A673 (cell line): Measurements from ENCODE around the gene HOXD3. TPM values are rescaled to one million over a fixed set of nuclear protein-coding genes. Genes with fewer than 3 reads are reported as not detected.

Experiments used
- BruUV-seq: library from RNA; stranded (reverse); fragments of 400-500 nt; replicated peaks from 2 replicates; lab custom pipeline; 2021; lab: Mats Ljungman, UMichigan
- CTCF ChIA-PET: fragments of 300-600 bp; sonication (Branson Sonifier 250); formaldehyde crosslinking; loops from one replicate; lab custom pipeline; 2022; ENCODE audit warnings: antibody characterized with exemption; lab: Charles Lee
- POLR2A ChIA-PET: fragments of 300-600 bp; sonication (Branson Sonifier 250); formaldehyde crosslinking; loops from one replicate; lab custom pipeline; 2022; ENCODE audit warnings: antibody characterized with exemption; ENCODE audit not compliant: low non-redundant PET; lab: Charles Lee
- DNase-seq: peaks from one replicate; pipeline ENCODE4 v3.0.0-alpha.2; 2015; ENCODE audit warnings: low spot score
- H3K27ac ChIP-seq: fragments of 200-600 bp; sonication (generic); 2 replicates; pipeline ENCODE4 v1.5.1; 2016; ENCODE audit warnings: mixed run types, low read depth, mild to moderate bottlenecking, mixed read lengths, antibody characterized with exemption, low read length; ENCODE audit not compliant: poor library complexity, severe bottlenecking
- H3K27me3 ChIP-seq: fragments of 200-600 bp; sonication (generic); replicated peaks from 2 replicates; pipeline ENCODE4 v1.6.1; 2017; ENCODE audit warnings: mixed run types, low read depth, mild to moderate bottlenecking, mixed read lengths, antibody characterized with exemption, low read length; ENCODE audit not compliant: insufficient read depth, poor library complexity
- H3K36me3 ChIP-seq: fragments of 200-600 bp; sonication (generic); 2 replicates; pipeline ENCODE4 v1.6.1; 2016; ENCODE audit warnings: mixed run types, mild to moderate bottlenecking, mixed read lengths, antibody characterized with exemption, low read length; ENCODE audit not compliant: insufficient read depth, poor library complexity, severe bottlenecking
- H3K4me1 ChIP-seq: fragments of 200-600 bp; sonication (generic); 2 replicates; pipeline ENCODE4 v1.6.1; 2017; ENCODE audit warnings: mixed run types, mild to moderate bottlenecking, mixed read lengths, antibody characterized with exemption, low read length; ENCODE audit not compliant: insufficient read depth, poor library complexity, severe bottlenecking
- H3K4me3 ChIP-seq: fragments of 200-600 bp; sonication (generic); 2 replicates; pipeline ENCODE4 v1.5.1; 2016; ENCODE audit warnings: low read depth, mixed run types, mild to moderate bottlenecking, mixed read lengths, low read length; ENCODE audit not compliant: poor library complexity, severe bottlenecking
- H3K9me3 ChIP-seq: fragments of 200-600 bp; sonication (generic); 2 replicates; pipeline ENCODE4 v1.6.1; 2016; ENCODE audit warnings: mixed run types, low read depth, mild to moderate bottlenecking, mixed read lengths, antibody characterized with exemption, low read length; ENCODE audit not compliant: poor library complexity, severe bottlenecking
- CTCF ChIP-seq: fragments of 300-800, 200-600 bp; sonication (generic); conservative IDR thresholded peaks from 2 replicates; pipeline ENCODE4 v1.5.1; 2017; ENCODE audit warnings: low read depth, mild to moderate bottlenecking, antibody characterized with exemption, low read length, moderate library complexity, mixed read lengths
- EZH2 ChIP-seq: fragments of 200-600 bp; sonication (generic); IDR thresholded peaks from 2 replicates; pipeline ENCODE4 v1.6.1; 2017; ENCODE audit warnings: borderline replicate concordance, low read depth, mild to moderate bottlenecking, mixed read lengths, antibody characterized with exemption, low read length; ENCODE audit not compliant: poor library complexity, severe bottlenecking
- intact Hi-C: fragments of 100-400 bp; cut with micrococcal nuclease; formaldehyde crosslinking; loops from one replicate; pipeline ENCODE4 v1.10.0; 2022; ENCODE audit not compliant: unreplicated experiment
- total RNA-seq: library from RNA; stranded (reverse); gene quantifications from 2 replicates; pipeline ENCODE4 v1.2.3, GENCODE V29; 2021

The HOXD3 gene
- total RNA-seq, 1 experiment from 2014 or later: 41.3 TPM

DNA sequence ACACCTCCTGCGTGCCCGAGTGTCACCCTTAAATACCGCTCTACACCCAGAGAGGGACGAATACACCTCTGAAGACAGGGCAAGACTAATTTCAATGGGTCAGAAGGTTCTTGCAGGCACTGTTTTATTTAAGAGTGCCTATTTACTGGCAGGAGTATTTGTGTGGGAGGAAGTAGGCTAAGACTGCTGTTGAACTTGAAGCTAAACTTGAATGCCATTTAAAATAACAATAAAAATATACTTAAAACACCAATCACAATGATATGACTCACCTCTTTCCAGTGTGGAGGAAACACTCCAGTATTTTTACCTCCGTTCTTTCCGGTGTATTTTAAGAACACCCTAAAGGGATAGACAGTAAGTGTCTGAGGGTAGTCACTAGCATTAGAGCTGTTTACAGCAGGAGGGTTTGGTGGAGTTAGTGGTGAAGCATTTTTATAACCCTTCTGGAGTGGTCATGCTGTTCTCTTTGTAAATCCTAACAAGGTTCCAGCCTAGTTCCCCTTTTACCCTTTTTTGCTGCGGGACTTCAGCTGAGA lies 21.7 kb downstream of the HOXD3 start:
- H3K4me3 ChIP-seq: peak overlapping the region; percentile 50
- no peaks in the 10 kb centered on the region for H3K9me3 ChIP-seq
- H3K27ac ChIP-seq: no peak overlapping the region
- POLR2A ChIA-PET: no interaction called here
- CTCF ChIA-PET: interaction anchor here (1.6 kb wide), 1 partner anchor 276 kb away, joined by 3 read pairs; no protein-coding TSS in a partner anchor
- H3K36me3 ChIP-seq: no peaks in the 10 kb centered on the region
- TF ChIP-seq CTCF (no peak), EZH2 (no peak)
- intact Hi-C loops: no loop called here
- peaks cover 24% of the 10 kb centered on the region for H3K4me1 ChIP-seq
- no peak for DNase-seq
- no TSS peak for BruUV-seq
- H3K27me3 ChIP-seq: no peaks in the 10 kb centered on the region

- intact Hi-C loops: no loop called here
- POLR2A ChIA-PET: no interaction called here
- DNase-seq: no peak
- H3K9me3 ChIP-seq: no peaks in the 10 kb centered on the region
- no peaks in the 10 kb centered on the region for H3K27me3 ChIP-seq
- no peaks in the 10 kb centered on the region for H3K4me1 ChIP-seq
- H3K36me3 ChIP-seq: no peaks in the 10 kb centered on the region
- CTCF ChIA-PET: no interaction called here
- H3K4me3 ChIP-seq: no peak overlapping the region
- BruUV-seq: no TSS peak
- no peak overlapping the region for H3K27ac ChIP-seq
- no peak for TF ChIP-seq EZH2
- TF ChIP-seq CTCF: no peak
Measured at GRCh38 chr2:176181551-176181950, 24.4 kb downstream of the HOXD3 start.

DNA sequence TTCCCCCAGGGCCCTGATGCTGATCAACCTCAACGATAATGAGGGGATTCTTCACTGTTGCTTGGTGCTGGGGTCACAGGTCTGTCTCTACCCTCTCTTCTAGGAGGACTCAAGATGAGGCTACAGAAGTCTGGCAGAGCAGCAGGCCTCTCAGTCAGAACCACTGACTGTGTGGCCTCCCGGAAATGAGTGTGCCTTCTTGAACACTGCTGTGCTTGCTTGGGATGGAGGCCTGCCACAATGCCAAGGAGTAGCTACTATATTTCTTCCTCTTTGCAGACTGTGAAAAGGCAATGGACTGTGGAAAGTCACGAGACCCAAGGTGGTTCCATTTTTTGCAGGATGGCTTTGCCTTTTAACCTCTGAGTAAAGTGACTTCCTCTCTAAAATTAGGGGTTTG lies 25.6 kb downstream of the HOXD3 start:
- ChIA-PET POLR2A (no interaction called here), CTCF (no interaction called here)
- Histone ChIP-seq H3K4me3 (no peak overlapping the region), H3K27ac (no peak overlapping the region), H3K9me3 (no peaks in the 10 kb centered on the region), H3K4me1 (peaks cover 5% of the 10 kb centered on the region), H3K36me3 (no peaks in the 10 kb centered on the region), H3K27me3 (no peaks in the 10 kb centered on the region)
- BruUV-seq: no TSS peak
- TF ChIP-seq CTCF: no peak
- TF ChIP-seq EZH2: no peak
- intact Hi-C loops: no loop called here
- no peak for DNase-seq
